ENCODE measurements around the gene AQP6. TPM values are rescaled to one million over a fixed set of nuclear protein-coding genes. Genes with fewer than 3 reads are reported as not detected.

Gene AQP6
- total and polyA plus RNA-seq, 8 donors: 0.18 to 0.58 (median 0.45) TPM; not detected in 5

- no peak for DNase-seq
- H3K27me3 ChIP-seq: peaks cover 0 to 40% (median 0%) of the 10 kb centered on the region in 3 donors
- peaks cover 8 to 35% (median 30%) of the 10 kb centered on the region in 4 donors for H3K4me1 ChIP-seq
- H3K9me3 ChIP-seq: no peaks in the 10 kb centered on the region
- 33 to 58% (median 37%) methylated on average over 7 to 15 of the region's 15 CpGs for WGBS, 5 donors
- no peaks in the 10 kb centered on the region for H3K36me3 ChIP-seq
- H3K4me3 ChIP-seq: peak overlapping the region; percentile 37 to 49 (median 40)
- TF ChIP-seq EP300 (IDR thresholded peaks at IDR 0.05) (no peak), POLR2A (IDR thresholded peaks at IDR 0.05) (no peak), POLR2AphosphoS5 (IDR thresholded peaks at IDR 0.05) (no peak)
- TF ChIP-seq, protein P1, sequence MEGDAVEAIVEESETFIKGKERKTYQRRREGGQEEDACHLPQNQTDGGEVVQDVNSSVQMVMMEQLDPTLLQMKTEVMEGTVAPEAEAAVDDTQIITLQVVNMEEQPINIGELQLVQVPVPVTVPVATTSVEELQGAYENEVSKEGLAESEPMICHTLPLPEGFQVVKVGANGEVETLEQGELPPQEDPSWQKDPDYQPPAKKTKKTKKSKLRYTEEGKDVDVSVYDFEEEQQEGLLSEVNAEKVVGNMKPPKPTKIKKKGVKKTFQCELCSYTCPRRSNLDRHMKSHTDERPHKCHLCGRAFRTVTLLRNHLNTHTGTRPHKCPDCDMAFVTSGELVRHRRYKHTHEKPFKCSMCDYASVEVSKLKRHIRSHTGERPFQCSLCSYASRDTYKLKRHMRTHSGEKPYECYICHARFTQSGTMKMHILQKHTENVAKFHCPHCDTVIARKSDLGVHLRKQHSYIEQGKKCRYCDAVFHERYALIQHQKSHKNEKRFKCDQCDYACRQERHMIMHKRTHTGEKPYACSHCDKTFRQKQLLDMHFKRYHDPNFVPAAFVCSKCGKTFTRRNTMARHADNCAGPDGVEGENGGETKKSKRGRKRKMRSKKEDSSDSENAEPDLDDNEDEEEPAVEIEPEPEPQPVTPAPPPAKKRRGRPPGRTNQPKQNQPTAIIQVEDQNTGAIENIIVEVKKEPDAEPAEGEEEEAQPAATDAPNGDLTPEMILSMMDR (IDR thresholded peaks at IDR 0.05): no peak
- intact Hi-C loops (cut with DNase I; ENCODE audit: low total_unique reads): loop anchor here (5.0 kb wide), 2 partner anchors 89 to 104 kb away; partner anchors contain the start of gene ASIC1
- peak overlapping the region in 1 of 5 donors; percentile 17 for H3K27ac ChIP-seq
Observed at GRCh38 chr12:49967777-49968250, 4.9 kb upstream of the AQP6 start.

GRCh38 chr12:49968471-49968870 is 4.3 kb upstream of the AQP6 start:
- Histone ChIP-seq H3K27ac (no peak overlapping the region), H3K36me3 (no peaks in the 10 kb centered on the region), H3K9me3 (no peaks in the 10 kb centered on the region), H3K27me3 (peaks cover 0 to 33% (median 0%) of the 10 kb centered on the region in 3 donors), H3K4me1 (peaks cover 8 to 28% (median 27%) of the 10 kb centered on the region in 4 donors), H3K4me3 (no peak overlapping the region)
- no peak for DNase-seq
- intact Hi-C loops (cut with DNase I; ENCODE audit: low total_unique reads): loop anchor here (5.0 kb wide), 2 partner anchors 89 to 104 kb away; partner anchors contain the start of gene ASIC1
- no peak for TF ChIP-seq POLR2AphosphoS5 (IDR thresholded peaks at IDR 0.05)
- TF ChIP-seq EP300 (IDR thresholded peaks at IDR 0.05): no peak
- TF ChIP-seq POLR2A (IDR thresholded peaks at IDR 0.05): no peak
- TF ChIP-seq, protein P1 (IDR thresholded peaks at IDR 0.05): no peak
- 71 to 88% (median 80%) methylated on average over 5 to 6 of the region's 6 CpGs for WGBS, 5 donors

DNA sequence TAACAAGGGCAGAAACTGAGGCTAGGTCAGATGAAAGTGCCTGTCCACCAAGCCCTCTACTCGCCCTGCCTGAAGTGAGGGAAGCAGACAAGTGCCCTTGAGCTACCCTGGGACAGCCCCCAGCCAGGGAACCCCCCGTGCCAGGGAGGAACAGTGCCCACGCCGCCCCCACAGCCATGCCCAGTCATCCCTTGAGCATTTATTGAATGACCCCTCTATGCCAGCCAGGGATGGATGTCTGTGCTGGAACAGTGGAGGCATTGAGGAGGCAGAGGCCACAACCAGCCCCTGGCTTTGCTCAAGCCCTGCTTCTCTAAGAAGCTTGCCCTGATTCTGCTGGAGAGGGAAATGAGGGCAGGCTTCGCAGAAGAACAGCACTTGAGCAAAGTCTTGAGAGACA is 3.7 kb upstream of the AQP6 start:
- H3K9me3 ChIP-seq: no peaks in the 10 kb centered on the region
- WGBS, 5 donors: 71 to 90% (median 76%) methylated on average over 5 of the region's 5 CpGs
- H3K4me1 ChIP-seq: peaks cover 10 to 31% (median 26%) of the 10 kb centered on the region in 4 donors
- no peak for TF ChIP-seq POLR2AphosphoS5 (IDR thresholded peaks at IDR 0.05)
- no peak for TF ChIP-seq POLR2A (IDR thresholded peaks at IDR 0.05)
- TF ChIP-seq, protein P1 (IDR thresholded peaks at IDR 0.05): no peak
- TF ChIP-seq EP300 (IDR thresholded peaks at IDR 0.05): no peak
- H3K27me3 ChIP-seq: peaks cover 0 to 28% (median 0%) of the 10 kb centered on the region in 3 donors
- DNase-seq: no peak
- H3K27ac ChIP-seq: no peak overlapping the region
- no peak overlapping the region for H3K4me3 ChIP-seq
- H3K36me3 ChIP-seq: no peaks in the 10 kb centered on the region
- intact Hi-C loops (cut with DNase I; ENCODE audit: low total_unique reads): loop anchor here (5.0 kb wide), 2 partner anchors 88 to 103 kb away; partner anchors contain the start of gene ASIC1

- H3K4me3 ChIP-seq: no peak overlapping the region
- intact Hi-C loops (cut with DNase I; ENCODE audit: low total_unique reads): loop anchor here (5.0 kb wide), 2 partner anchors 87 to 102 kb away; partner anchors contain the start of gene ASIC1
- peaks cover 0 to 27% (median 0%) of the 10 kb centered on the region in 3 donors for H3K27me3 ChIP-seq
- no peaks in the 10 kb centered on the region for H3K9me3 ChIP-seq
- H3K27ac ChIP-seq: no peak overlapping the region
- TF ChIP-seq EP300 (IDR thresholded peaks at IDR 0.05) (no peak), POLR2AphosphoS5 (IDR thresholded peaks at IDR 0.05) (no peak), POLR2A (IDR thresholded peaks at IDR 0.05) (no peak)
- TF ChIP-seq, protein P1 (IDR thresholded peaks at IDR 0.05): no peak
- WGBS, 5 donors: 80 to 88% (median 85%) methylated on average over 12 of the region's 12 CpGs
- peaks cover 18 to 39% (median 32%) of the 10 kb centered on the region in 4 donors for H3K4me1 ChIP-seq
- DNase-seq: peak in 1 of 2 donors; percentile 1
- no peaks in the 10 kb centered on the region for H3K36me3 ChIP-seq
Observed at GRCh38 chr12:49969651-49970429, 2.9 kb upstream of the AQP6 start.

Measured in stomach (tissue), 9 donors.